ENCODE data around the gene PKP2. TPM values are rescaled to one million over a fixed set of nuclear protein-coding genes. Genes with fewer than 3 reads are reported as not detected.

PKP2 gene
- total and polyA plus RNA-seq, 2 of the 4 experiments (the other 2 are of a cell fraction), result 0.10 to 0.18 TPM

- dilution Hi-C loops (cut with HindIII; ENCODE audit: low sequenced_read_pairs, unreplicated experiment), result no loop called here
- Histone ChIP-seq H2AFZ (replicated peaks; ENCODE audit: low read length, poor library complexity) (no peak overlapping the region), H3K14ac (replicated peaks; ENCODE audit: low read depth, low read length) (0 out of 2 replicates have a peak overlapping the region, but pooled peaks have one; percentile 54), H2BK20ac (ENCODE audit: low read depth, low read length) (no peak overlapping the region), H3K4me2 (ENCODE audit: low read depth, low read length) (peak overlapping the region; percentile 34), H2BK15ac (ENCODE audit: low read depth, low read length) (no peak overlapping the region), H3K4me3 (ENCODE audit: insufficient read depth, low read depth, low read length) (peak overlapping the region; percentile 76), H3K79me1 (ENCODE audit: low read depth in 1 of 2, low read length in 2 of 2) (peaks cover 8 to 23% of the 10 kb centered on the region in 2 experiments), H3K18ac (ENCODE audit: low read depth, low read length) (no peak overlapping the region), H4K20me1 (ENCODE audit: insufficient read depth, low read length) (no peaks in the 10 kb centered on the region; the same call in 1 of the 2 replicates), H2AK9ac (replicated peaks; ENCODE audit: low read depth, low read length, poor library complexity) (no peak overlapping the region), H3K9me1 (ENCODE audit: insufficient read depth, low read length) (no peaks in the 10 kb centered on the region), H3K36me3 (ENCODE audit: control insufficient read depth, insufficient read depth, low read length) (peaks cover 18% of the 10 kb centered on the region), H3K4me1 (ENCODE audit: control insufficient read depth, insufficient read depth, low read length) (peaks cover 5% of the 10 kb centered on the region; the same call in 1 of the 2 replicates), H3K9me3 (ENCODE audit: control insufficient read depth, insufficient read depth, low read length) (no peaks in the 10 kb centered on the region), H3K27ac (ENCODE audit: insufficient read depth, low read length) (peak overlapping the region; percentile 30), H2BK120ac (ENCODE audit: low read depth, low read length) (no peak overlapping the region), H3K4ac (ENCODE audit: low read depth, low read length) (peak overlapping the region; percentile 28; the same call in 1 of the 2 replicates), H4K5ac (ENCODE audit: low read depth, low read length) (peak overlapping the region; percentile 41; the same call in 1 of the 2 replicates), H2AK5ac (ENCODE audit: low read depth, low read length) (peak overlapping the region; percentile 33; the same call in 1 of the 2 replicates), H3K23ac (ENCODE audit: low read depth, low read length) (peak overlapping the region; percentile 33; the same call in 1 of the 2 replicates), H4K8ac (ENCODE audit: low read depth in 2 of 2, low read length in 2 of 2) (peak overlapping the region; percentile 25 to 87; a peak in 3 of 4 replicates), H3K56ac (ENCODE audit: extremely low read depth, insufficient read depth, low read length) (0 out of 2 replicates have a peak overlapping the region, but pooled peaks have one; percentile 10), H3K9ac (ENCODE audit: low read depth, low read length) (peak overlapping the region; percentile 75), H3K27me3 (ENCODE audit: control insufficient read depth, insufficient read depth, low read length) (no peaks in the 10 kb centered on the region), H2BK5ac (ENCODE audit: low read depth, low read length, poor library complexity, severe bottlenecking) (peak overlapping the region; percentile 38), H4K91ac (ENCODE audit: insufficient read depth, low read depth, low read length) (no peak overlapping the region)
- WGBS, 2 experiments (ENCODE audit: extremely low coverage in 2 of 2, insufficient read length in 1 of 2), result no CpG with 5 or more reads among the region's 2 CpGs
- intact Hi-C loops (cut with micrococcal nuclease), result loop anchor here (10.0 kb wide), 1 partner anchor 1099 kb away; the partner anchor contains the start of gene ETFBKMT
- no peak for TF ChIP-seq FOS (IDR thresholded peaks at IDR 0.05; ENCODE audit: low read depth, low read length)
- BruUV-seq (replicated peaks), result no TSS peak
- POLR2A ChIA-PET (ENCODE audit: unreplicated experiment), result interaction anchor here (0.6 kb wide), 1 partner anchor 8 kb away, joined by 4 read pairs; no protein-coding TSS in a partner anchor
- CTCF ChIA-PET, result no interaction called here
- no peak for DNase-seq
- in situ Hi-C loops (cut with MboI; ENCODE audit: low sequenced_read_pairs), result no loop called here
- ATAC-seq (ENCODE audit: low read depth), result no peak
Observed at GRCh38 chr12:32754111-32754510, 142.5 kb downstream of the PKP2 start.
